PC-3 (cell line): ENCODE results near the gene TRMT61A. TPM values are rescaled to one million over a fixed set of nuclear protein-coding genes. Genes with fewer than 3 reads are reported as not detected.

ENCODE experiments used
- ATAC-seq: fragments of 200-7000 bp; cut with Tn5 transposase; 2 replicates; pipeline ENCODE4 v1.9.1; 2020; ENCODE audit warnings: mild to moderate bottlenecking, moderate library complexity
- BruUV-seq: library from RNA; stranded (reverse); fragments of 400-500 nt; replicated peaks from 2 replicates; lab custom pipeline; 2021; lab: Mats Ljungman, UMichigan
- CTCF ChIA-PET: fragments of 300-600 bp; sonication (Branson Sonifier 250); formaldehyde crosslinking; loops from one replicate; lab custom pipeline; 2022; ENCODE audit warnings: antibody characterized with exemption; lab: Charles Lee
- POLR2A ChIA-PET: fragments of 300-600 bp; sonication (Branson Sonifier 250); formaldehyde crosslinking; loops from one replicate; lab custom pipeline; 2022; ENCODE audit warnings: antibody characterized with exemption; ENCODE audit not compliant: unreplicated experiment; lab: Charles Lee
- DNase-seq: peaks from one replicate; pipeline ENCODE4 v3.0.0-alpha.2; 2015
- H2AFZ ChIP-seq: fragments of 300-600 bp; sonication (generic); 2 replicates; pipeline ENCODE4 v1.6.0; 2016; ENCODE audit warnings: antibody characterized with exemption, low read length
- H3F3A ChIP-seq: fragments of 300-600 bp; sonication (generic); one replicate; pipeline ENCODE4 v1.6.0; 2017; ENCODE audit warnings: antibody characterized with exemption, low read length, control low read depth, mild to moderate bottlenecking; ENCODE audit not compliant: unreplicated experiment
- H3K27ac ChIP-seq: fragments of 300-600 bp; sonication (generic); 2 replicates; pipeline ENCODE4 v1.5.1; 2016; ENCODE audit warnings: mild to moderate bottlenecking, low read length
- H3K27me3 ChIP-seq: fragments of 300-600 bp; sonication (generic); 2 replicates; pipeline ENCODE4 v1.6.1; 2016; ENCODE audit warnings: low read length, mixed read lengths
- H3K36me3 ChIP-seq: fragments of 300-600 bp; sonication (generic); 2 replicates; pipeline ENCODE4 v1.6.1; 2016; ENCODE audit warnings: low read depth, mixed run types, low read length, mixed read lengths
- H3K4me1 ChIP-seq: fragments of 300-600 bp; sonication (generic); 2 replicates; pipeline ENCODE4 v1.5.1; 2016; ENCODE audit warnings: low read length; ENCODE audit not compliant: insufficient read depth
- H3K4me2 ChIP-seq: fragments of 300-600 bp; sonication (generic); 2 replicates; pipeline ENCODE4 v1.6.0; 2016; ENCODE audit warnings: low read length
- H3K4me3 ChIP-seq: fragments of 300-600 bp; sonication (generic); 2 replicates; pipeline ENCODE4 v1.5.1; 2016; ENCODE audit warnings: mild to moderate bottlenecking, low read length, mixed read lengths
- H3K79me2 ChIP-seq: fragments of 300-600 bp; sonication (generic); 2 replicates; pipeline ENCODE4 v1.6.1; 2017; ENCODE audit warnings: low read length, mixed read lengths
- H3K9ac ChIP-seq: fragments of 300-600 bp; sonication (generic); 2 replicates; pipeline ENCODE4 v1.6.0; 2016; ENCODE audit warnings: mild to moderate bottlenecking, low read length
- H3K9me2 ChIP-seq: fragments of 300-600 bp; sonication (generic); replicated peaks from 2 replicates; pipeline ENCODE4 v1.6.1; 2016; ENCODE audit warnings: mixed run types, low read length, mixed read lengths
- H3K9me3 ChIP-seq: fragments of 300-600 bp; sonication (generic); 2 replicates; pipeline ENCODE4 v1.6.1; 2016; ENCODE audit warnings: low read length, mixed read lengths
- H4K20me1 ChIP-seq: fragments of 300-600 bp; sonication (generic); 2 replicates; pipeline ENCODE4 v1.6.1; 2016; ENCODE audit warnings: low read length, mixed read lengths
- CTCF ChIP-seq: fragments of 300-600 bp; sonication (generic); conservative IDR thresholded peaks from 2 replicates; pipeline ENCODE4 v1.5.1; 2017; ENCODE audit warnings: antibody characterized with exemption, low read depth, mild to moderate bottlenecking, low read length
- EZH2 ChIP-seq: fragments of 300-600 bp; sonication (generic); IDR thresholded peaks from one replicate; pipeline ENCODE4 v1.6.1; 2017; ENCODE audit warnings: antibody characterized with exemption, mild to moderate bottlenecking, low read length; ENCODE audit not compliant: unreplicated experiment
- EZH2phosphoT487 ChIP-seq: fragments of 300-600 bp; sonication (generic); IDR thresholded peaks from 2 replicates; pipeline ENCODE4 v1.6.1; 2018; ENCODE audit warnings: mild to moderate bottlenecking, antibody characterized with exemption, low read length, borderline replicate concordance
- intact Hi-C: fragments of 100-400 bp; cut with micrococcal nuclease; formaldehyde crosslinking; loops from 2 replicates; pipeline ENCODE4 v1.9.0; 2023
- total RNA-seq: library from RNA; depleted of rRNA; stranded (reverse); fragments of >200 nt; gene quantifications from 2 replicates; pipeline ENCODE4 v1.2.3, GENCODE V29; 2014

Gene TRMT61A
- total RNA-seq, 1 experiment from 2014 or later = 51.2 TPM

GRCh38 chr14:103546652-103547454 lies 17.9 kb downstream of the TRMT61A start:
- Histone ChIP-seq H3K27ac (no peak overlapping the region), H3K4me3 (no peak overlapping the region), H2AFZ (no peak overlapping the region), H3K27me3 (no peaks in the 10 kb centered on the region), H3K9ac (no peak overlapping the region), H3K9me2 (no peaks in the 10 kb centered on the region), H3K4me1 (peaks cover 19% of the 10 kb centered on the region), H3K9me3 (no peaks in the 10 kb centered on the region), H3K4me2 (no peak overlapping the region), H3K79me2 (no peaks in the 10 kb centered on the region), H3F3A (no peaks in the 10 kb centered on the region), H4K20me1 (no peaks in the 10 kb centered on the region), H3K36me3 (no peaks in the 10 kb centered on the region)
- BruUV-seq = no TSS peak
- peak; percentile 76 for DNase-seq
- CTCF ChIA-PET = interaction anchor here (0.6 to 1.0 kb wide), 3 partner anchors 11 to 29 kb away, joined by 3 to 8 read pairs (median 5); no protein-coding TSS in a partner anchor
- TF ChIP-seq EZH2 = no peak
- peak; percentile 96 for TF ChIP-seq CTCF
- intact Hi-C loops = loop anchor here (1.0 kb wide), 1 partner anchor 26 kb away; no protein-coding TSS in a partner anchor
- ATAC-seq = peak; percentile 75
- POLR2A ChIA-PET = interaction anchor here (0.5 kb wide), 1 partner anchor 17 kb away, joined by 44 read pairs; no protein-coding TSS in a partner anchor

DNA sequence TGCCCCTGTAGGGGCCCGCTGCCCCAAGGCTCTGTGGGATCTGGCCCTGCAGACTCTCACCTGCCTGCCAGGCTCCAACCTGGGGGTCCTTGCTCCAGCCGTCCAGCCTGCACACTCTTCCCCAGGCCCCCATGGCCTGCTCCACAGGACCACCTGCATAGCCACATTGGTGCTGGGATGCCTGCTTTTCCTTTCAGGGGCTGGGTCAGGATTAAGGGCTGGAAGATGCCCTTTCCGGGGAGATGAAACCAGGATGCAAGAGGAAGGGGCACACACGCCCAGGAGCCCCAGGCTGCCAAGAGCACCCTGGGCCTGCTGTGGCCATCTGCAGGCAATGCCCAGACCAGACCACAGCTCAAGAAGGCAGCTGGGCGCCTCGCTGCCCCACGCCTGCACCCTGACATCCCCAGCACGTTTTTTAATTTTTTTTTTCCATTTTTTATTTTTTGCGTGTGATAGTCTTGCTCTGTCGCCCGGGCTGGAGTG lies 18.5 kb downstream of the TRMT61A start:
- POLR2A ChIA-PET = interaction anchor here (0.5 kb wide), 1 partner anchor 17 kb away, joined by 44 read pairs; no protein-coding TSS in a partner anchor
- no peak overlapping the region for H2AFZ ChIP-seq

More for the DNA sequence above, 18.5 kb downstream of the TRMT61A start:
- H3K4me3 ChIP-seq = no peak overlapping the region
- no peak for TF ChIP-seq CTCF
- TF ChIP-seq EZH2phosphoT487 = no peak
- no peak for TF ChIP-seq EZH2
- no peaks in the 10 kb centered on the region for H3K27me3 ChIP-seq
- no peaks in the 10 kb centered on the region for H3K79me2 ChIP-seq
- no peak overlapping the region for H3K9ac ChIP-seq
- no TSS peak for BruUV-seq
- CTCF ChIA-PET = interaction anchor here (0.6 to 1.0 kb wide), 3 partner anchors 11 to 29 kb away, joined by 3 to 8 read pairs (median 5); no protein-coding TSS in a partner anchor
- intact Hi-C loops = no loop called here
- DNase-seq (no peak), ATAC-seq (no peak)
- H4K20me1 ChIP-seq = no peaks in the 10 kb centered on the region
- H3K36me3 ChIP-seq = no peaks in the 10 kb centered on the region
- no peak overlapping the region for H3K27ac ChIP-seq
- no peaks in the 10 kb centered on the region for H3K9me2 ChIP-seq
- H3K9me3 ChIP-seq = no peaks in the 10 kb centered on the region
- H3K4me2 ChIP-seq = no peak overlapping the region
- H3K4me1 ChIP-seq = peaks cover 19% of the 10 kb centered on the region
- H3F3A ChIP-seq = no peaks in the 10 kb centered on the region
